C1 segment of cervical spinal cord (tissue), 14 donors: Measurements from ENCODE around the gene ATP6V1C2.

Source experiments
- DNase-seq, 14 donors: peaks; one replicate each; lab custom pipeline; 2025; lab: John Stamatoyannopoulos, UW

Gene ATP6V1C2, protein sequence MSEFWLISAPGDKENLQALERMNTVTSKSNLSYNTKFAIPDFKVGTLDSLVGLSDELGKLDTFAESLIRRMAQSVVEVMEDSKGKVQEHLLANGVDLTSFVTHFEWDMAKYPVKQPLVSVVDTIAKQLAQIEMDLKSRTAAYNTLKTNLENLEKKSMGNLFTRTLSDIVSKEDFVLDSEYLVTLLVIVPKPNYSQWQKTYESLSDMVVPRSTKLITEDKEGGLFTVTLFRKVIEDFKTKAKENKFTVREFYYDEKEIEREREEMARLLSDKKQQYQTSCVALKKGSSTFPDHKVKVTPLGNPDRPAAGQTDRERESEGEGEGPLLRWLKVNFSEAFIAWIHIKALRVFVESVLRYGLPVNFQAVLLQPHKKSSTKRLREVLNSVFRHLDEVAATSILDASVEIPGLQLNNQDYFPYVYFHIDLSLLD

DNA sequence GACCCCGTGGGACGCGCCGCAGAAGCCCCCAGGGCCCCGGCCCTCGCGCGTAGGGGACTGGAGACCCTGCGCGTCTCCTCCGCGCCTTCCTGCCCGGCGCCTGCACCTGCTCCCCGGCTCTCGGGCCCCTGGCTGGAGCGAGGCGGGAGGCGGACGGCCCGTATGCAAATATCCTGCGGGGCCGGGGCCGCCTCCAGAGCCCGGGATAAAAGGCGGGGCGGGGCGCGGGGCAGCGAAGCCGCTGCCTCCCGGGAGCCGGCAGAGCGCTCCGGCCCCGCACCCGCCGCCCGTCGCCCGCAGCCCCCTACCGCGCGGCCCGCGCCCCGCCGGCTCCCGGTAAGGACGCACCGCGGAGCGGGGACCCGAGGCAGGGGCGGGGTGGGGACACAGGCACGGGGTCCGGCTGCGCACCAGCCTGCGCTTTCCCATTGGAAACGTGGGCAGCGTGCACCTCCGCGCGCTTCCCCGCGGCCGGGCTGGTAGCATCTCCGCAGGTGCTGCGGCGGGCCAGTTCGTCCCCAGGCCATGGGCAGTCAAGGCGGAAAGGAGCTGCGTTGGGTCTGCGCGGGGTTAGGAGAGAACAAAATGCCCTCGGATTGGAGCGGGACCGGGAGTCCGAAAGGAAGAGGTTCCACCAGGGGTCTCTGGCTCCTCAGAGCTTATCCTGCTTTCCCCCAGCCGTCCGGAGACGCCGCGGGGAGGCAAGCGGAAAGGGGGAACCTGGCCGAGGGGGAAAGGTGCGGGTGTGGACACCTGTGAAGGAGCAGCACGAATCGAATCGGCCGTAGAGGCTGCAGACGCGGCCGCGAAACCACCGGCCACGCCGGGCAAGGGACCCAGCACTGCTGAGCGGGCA, at the start of gene ATP6V1C2:
TSS of gene ATP6V1C2 (plus strand) at position 235 of the 856 bp plus-strand sequence. CDS start 1,220 bp downstream, outside the sequence.
- no peak for DNase-seq

DNA sequence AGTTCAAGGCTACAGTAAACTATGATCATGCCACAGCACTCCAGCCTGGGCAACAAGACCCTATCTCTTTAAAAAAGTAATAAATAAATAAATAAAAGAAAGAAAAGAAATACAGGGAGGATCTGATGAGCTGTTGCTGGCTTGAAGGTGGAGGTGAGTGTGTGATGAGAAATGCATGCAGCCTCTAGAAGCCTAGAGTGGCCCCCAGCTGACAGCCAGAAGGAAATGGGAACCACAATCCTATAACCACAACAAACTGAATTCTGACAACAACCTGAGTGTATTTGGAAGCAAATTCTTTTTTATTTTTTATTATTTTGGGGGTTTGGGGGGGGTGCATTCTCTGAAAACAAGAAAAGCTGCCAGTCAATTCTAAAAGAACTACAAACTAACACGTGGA, 46.3 kb upstream of the ATP6V1C2 start:
- DNase-seq, result no peak

DNA sequence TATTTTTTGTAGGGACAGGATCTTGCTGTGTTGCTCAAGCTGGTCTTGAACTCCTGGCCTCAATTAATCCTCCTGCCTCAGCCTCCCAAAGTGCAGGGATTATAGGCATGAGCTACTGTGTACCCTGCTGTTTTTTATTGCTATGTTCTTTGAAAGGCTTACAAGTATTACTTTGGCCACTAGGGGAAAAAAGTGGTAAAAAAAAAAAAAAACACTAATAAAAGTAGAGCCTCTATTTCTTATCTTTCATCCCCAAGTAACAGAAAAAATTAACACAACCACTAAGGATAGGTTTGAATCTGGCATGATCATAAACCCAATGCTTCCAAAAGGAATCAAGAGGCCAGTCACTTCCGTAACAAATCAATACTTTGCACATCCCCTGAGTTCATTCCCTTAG, 43.2 kb upstream of the ATP6V1C2 start:
- no peak for DNase-seq

DNA sequence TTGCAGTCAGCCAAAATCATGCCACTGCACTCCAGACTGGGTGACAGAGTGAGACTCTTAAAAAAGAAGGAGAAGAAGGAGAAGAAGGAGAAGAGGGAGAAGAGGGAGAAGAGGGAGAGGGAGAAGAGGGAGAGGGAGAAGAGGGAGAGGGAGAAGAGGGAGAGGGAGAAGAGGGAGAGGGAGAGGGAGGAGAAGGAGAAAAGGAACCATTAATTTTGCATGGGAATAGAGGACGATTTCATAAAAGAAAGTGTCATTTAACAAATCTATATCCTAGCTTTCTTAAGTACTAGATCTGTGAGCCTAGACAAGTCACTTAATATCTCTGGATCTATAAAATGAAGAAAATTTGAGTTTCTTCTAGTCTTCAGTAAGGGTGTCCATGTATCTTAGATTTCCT, 41.2 kb upstream of the ATP6V1C2 start:
- no peak for DNase-seq

DNA sequence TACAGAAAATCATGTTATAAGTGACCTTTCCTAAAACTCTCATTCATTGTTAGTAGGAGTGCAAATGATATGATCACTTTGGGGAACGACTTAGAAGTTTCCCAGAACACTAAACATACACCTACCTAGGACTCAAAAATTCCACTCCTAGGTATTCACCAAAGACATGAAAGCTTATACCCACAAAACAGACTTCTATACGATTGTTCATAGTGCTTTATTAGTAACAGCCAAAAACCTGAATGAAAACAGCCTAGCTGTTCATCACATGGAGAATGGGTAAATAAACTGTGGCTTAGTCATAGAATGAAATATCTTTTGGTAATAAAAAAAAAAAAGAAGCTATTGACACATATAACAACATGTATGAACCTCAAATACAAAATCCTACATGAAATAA, 40.5 kb upstream of the ATP6V1C2 start:
- DNase-seq, result no peak

DNA sequence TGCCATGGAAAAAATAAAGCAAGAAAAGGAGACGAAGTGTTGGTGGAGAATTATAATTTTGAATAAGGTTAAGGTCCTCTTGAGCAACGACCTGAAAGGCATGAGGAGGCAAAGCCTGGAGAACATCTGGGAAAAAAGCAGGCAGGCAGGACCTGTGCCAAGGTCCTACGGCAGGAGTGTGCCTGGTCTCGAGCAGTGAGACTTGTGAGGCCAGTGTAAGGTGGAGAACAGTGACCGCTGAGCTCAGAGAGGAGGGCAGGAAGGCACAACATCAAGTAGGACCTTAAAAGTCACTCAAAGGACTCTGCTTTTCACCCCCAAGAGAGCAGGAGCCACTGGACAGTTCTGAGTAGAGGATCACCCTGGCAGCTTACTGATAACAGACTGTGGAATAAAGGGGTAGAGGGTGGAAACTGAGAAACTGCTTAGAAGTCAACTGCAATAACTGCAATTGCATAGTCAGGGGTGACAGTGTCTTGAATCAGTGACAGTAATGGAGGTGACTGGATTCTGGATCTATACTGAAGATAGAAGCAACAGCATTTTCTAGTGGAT, 35.2 kb upstream of the ATP6V1C2 start:
- DNase-seq, result no peak

DNA sequence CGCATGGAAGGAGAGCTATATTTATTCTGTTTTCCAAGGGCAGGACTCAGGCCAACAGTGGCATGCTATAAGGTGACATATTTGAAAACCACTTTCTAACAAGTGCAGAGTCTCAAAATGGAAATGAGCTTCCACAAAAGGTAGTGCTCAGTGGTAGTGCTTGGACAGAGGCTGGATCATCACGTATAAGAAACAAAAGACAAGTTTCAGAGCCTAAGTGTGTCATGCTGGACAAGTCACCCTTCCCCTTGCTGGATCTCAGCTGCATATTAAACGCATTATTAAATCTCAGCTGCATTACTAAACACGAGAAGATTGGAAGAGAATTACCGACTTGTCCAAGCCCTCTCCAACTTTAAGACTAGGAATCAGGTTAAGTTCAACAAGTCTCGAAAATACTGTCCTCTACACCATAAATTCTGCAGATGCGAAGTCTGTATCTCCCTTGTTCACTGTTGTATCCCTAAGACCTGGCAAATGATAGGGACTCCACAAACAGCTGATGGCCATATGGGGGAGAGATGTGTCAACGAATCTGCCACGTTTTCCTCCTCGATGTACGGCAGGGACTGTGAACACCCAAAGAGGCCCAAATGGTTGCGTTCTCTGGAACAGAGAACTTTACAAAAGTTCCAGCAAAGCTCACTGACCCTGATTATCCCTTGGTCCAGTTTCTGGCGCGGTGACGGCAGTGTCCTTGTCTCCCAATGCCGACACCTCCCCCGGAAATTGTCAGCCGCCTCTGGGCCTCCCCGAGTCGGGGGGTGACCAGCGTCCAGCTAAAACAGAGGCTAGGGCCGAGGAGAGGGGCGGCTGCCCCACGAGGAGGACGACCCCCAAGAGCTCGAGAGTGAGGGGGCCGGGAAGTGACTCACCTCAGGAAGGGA, 32.3 kb upstream of the ATP6V1C2 start:
- peak in 3 of 14 donors; percentile 25 to 63 (median 37) for DNase-seq

DNA sequence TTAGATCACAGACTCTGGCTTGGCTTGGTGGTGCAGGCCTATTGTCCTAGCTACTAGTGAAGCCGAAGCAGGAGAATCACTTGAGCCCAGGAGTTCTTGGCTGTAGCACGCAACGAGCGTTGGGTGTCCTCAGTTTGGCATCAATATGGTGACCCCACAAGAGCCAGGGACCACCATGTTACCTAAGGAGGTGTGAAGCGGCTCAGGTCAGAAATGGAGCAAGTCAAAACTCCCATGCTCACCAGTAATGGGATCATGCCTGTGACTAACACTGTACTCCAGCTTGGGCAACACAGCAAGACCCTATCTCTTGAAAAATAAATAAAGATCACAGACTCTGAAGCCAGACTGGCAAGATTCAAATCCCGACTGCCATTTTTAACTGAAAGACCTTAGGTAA, 29.9 kb upstream of the ATP6V1C2 start:
- DNase-seq, result no peak

DNA sequence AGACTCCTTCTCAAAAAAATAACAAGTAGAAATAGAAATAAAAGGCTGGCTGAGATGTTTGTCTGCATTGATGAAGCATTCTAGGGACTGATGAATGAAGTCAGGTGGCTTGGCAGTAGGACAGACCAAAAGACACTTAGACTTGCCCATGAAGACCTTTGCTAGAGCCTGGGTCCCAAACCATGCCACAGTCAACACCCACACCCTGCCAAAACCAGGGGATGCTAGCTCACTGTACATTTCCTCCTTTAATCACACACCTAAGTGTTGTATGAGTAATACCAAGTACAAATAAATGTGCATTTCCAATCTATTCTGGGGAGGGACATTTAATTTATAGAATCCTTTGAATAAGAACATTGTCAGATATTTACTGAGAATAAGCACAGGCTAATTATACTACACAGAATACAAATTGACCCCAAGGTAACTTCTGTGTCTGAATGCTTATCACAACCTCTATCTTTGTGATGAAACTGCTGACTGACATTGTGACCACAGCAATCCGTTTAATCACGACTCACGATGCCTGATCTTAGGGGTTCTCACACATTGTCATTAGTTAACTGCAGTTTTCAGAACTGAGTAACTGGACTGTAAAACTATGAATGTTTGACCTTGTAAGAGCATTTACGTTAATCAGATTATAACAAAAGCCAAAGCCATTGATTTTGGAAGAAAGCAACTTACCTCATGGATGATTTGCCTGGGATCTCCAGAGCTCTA, 21.2 kb upstream of the ATP6V1C2 start:
- DNase-seq, result no peak

DNA sequence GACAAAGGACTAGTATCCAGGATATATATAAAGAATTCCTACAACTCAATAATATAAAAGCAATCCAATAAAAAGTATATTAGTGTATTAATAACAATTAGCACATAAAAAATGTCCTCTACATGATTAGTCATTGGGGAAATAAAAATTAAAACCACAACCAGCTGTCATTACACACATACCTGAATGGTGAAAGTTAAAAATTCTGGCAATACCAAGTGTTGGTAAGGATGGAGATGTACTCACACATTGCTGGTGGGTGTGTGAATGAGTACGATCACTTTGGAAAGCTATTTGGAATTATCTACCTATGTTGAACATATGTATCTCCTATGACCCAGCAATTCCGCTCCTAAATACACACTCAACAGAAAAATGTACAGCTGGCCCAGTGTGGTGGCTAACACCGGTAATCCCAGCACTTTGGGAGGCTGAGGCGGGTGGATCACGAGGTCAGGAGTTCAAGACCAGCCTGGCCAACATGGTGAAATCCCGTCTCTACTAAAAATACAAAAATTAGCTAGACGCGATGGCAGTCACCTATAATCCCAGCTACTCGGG, 17.3 kb upstream of the ATP6V1C2 start:
- DNase-seq, result no peak

DNA sequence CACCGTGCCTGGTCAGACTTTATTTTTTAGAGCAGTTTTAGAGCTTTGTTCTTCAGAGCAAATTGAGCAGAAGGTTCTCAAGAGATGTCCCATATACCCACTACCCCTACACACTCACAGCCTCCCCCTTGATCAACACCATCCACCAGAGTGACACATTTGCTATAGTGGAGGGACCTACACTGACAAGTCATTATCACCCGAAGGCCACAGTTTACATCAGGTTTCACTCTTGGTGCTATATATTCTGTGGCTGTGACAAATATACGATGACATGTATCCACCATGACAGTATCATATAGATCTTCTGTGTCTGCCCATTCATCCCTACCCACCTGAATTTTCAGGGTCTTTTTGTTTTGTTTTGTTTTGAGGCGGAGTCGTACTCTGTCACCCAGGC, 15.4 kb upstream of the ATP6V1C2 start:
- no peak for DNase-seq

DNA sequence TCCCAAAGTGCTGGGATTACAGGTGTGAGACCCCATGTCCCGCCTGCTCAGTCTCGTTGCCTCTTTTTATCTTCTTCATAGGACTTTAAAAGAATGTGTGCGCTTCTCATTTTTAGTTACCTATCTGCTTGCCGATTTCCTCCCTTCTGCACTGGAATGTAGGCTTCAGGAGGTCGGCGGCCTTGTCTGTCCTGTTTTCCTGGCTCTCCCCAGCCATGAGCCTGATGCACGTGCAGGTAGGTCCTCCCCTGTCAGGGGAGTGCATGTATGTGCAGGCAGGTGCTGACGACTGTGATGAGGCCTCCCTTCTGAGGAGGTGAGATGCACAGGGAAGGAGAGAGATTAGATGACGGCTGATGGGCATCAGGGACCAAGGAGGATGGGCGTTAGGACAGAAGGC, 13.6 kb upstream of the ATP6V1C2 start:
- no peak for DNase-seq

DNA sequence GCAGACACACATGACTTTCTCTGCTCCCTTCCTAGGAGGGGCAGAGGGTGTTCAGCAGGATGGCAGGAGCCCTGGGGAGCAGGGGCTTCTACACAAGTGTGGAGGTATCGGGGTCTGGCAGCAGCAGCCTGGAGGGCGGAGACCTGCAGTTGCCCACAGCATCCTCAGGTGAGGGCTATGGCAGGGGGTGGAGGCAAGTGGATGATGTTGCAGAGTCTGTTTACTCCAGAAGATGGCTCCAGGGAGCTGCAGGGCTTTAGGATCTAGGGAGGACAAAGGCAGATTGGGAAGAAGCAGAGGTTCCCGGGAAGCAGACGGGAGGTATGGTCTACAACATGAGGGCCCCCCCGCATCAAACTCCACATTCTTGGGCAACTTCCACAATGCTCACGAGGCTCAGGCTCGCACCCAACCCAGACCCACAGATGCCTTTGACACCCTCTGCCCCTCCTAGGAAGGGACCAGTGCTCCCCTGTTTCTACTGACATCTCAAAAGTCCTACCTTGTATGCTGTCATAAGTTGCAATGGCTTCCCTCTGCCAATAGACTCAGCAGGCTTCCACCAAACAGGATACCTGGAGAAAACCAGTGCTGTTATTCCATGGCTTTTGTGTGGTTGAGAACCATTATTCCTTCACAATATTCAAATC, 12.0 kb upstream of the ATP6V1C2 start:
- DNase-seq, result no peak

DNA sequence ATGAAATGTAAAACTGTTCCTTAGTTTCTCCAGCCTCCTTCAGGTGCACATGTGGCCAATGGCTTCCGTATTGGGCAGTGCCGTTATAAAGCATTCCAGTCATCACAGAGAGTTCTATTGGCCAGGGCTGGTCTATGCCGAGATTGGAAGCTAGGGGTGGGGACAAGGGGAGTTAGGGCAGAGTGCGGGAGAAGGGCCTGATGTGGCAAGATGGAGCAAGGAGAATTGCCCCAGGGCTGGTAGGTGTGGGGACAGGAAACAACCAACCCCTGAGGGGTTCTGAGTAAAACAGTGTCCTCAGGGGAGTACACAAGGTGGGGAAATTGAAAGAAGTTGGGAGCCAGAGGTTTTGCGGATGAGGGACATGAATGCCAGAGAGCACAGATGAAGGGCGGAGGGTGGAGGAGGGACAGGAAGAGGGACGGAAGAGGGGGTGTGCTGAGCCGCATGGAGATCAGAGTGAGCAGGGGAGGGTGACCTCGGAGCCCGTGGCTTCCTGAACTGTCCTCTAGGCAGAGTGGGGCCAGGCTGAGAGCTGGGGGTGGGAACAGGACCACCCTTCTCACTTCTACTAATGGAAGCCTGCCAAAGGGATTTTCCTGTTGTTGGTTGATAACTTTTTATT, 9.1 kb upstream of the ATP6V1C2 start:
- DNase-seq, result no peak

DNA sequence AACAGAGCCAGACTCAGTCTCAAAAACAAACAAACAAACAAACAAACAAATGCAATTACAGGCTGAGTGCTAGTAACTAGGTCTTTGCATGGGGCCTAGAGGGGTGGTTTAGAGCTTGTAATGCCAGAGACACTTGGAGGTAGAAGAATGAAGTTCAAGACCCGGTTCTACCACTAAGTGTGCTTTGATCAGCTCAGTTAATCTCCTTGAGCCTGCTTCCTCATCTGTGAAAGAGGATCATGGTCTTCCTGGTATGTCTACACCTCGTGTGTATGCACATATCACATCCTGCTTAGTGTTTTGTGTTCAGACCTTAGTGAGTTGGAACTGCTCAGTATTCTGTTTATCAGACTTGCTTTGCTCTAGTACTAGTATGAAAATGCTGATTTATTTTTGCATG, 4.8 kb upstream of the ATP6V1C2 start:
- no peak for DNase-seq

DNA sequence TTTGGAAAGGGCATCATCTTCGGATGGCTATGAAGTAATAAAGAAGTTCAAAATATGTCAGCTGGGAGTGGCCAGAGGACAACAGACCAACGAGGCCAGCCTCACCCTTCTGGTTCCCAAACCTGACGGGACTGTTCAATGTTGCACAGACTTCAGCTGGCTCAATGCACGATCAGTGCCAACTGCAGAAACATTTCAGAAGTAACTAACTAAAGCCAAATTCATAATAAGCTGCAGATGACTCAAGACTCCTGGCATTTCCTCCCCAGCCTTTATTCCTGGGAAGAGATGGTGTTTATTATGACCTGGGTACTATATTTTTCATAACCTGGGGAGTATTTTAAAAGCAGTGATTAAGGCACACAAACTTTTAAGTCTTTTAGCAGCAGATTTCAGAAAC, 3.8 kb upstream of the ATP6V1C2 start:
- no peak for DNase-seq

DNA sequence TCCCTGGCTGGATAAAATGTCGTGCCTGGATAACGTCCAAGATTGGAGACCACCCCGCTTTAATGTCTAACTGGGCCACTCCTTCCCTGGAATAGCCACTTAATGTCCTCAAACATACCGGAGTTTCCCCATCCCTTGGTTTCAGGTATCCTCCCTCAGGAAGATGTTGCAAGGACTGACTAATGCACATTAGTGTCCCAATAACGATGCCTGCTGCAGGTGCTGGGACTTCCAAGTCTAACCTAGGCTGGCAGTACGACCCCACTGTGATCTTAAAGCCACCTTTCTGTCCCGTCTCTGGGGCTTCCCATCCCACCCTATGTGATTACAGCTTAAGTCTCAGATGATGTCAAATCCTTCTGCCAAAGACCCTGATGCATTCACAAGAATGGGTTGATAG, 1.1 kb upstream of the ATP6V1C2 start:
- no peak for DNase-seq

DNA sequence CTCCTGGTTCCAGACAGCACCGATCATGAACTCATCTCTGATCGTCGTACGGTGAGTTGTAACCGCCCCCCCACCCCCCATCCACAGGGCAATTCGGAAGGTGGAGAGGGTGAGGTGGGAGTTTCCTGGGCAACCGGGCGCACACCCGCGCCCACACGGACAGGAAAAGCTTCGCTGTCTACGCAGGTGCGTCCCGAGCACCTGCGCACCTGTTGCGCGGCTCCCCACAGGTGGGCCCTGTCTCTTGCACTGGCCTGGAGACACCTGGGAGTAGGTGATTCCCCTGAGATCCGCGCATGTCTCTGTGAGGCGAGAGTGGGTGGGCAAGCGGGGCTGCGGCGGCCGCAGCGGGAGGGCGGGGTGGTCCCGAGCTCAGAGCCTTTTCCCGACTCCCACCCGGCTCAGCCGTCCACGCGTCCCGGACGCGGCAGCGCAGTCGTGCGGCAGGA, 459 bp upstream of the ATP6V1C2 start:
- DNase-seq, result no peak

DNA sequence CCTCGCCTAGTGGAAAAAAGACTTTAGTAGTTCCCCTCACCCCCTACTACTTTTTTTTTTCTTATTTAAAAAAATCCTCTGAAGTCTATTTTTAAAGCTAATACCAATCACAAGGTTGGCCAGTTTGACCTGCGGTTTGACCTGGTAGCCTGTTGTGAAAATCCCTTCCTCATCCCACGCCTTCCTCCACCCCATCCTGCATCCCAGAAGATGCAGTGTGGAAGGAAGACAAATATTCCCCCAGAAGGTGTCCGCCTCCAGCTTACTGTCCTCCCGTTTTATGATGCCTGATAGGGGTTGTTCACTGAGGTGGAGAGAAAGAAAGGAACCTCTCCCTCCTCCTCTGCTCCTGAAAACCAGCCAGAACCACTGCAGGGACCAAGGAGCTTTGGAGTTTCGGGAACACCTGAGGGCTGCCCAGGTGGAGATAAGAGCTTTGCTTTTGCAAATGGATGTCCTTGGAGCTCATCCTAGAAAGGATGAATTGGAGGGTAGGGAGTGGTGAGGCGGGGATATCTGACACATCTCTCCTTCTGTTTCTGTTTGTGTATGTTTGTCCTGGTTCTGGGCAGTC, 909 bp downstream of the ATP6V1C2 start:
- no peak for DNase-seq
